Measurements from ENCODE around the gene C7orf33. TPM values are rescaled to one million over a fixed set of nuclear protein-coding genes. Genes with fewer than 3 reads are reported as not detected.

C7orf33 gene
- total RNA-seq, 1 experiment from 2014 or later, result not detected

DNA sequence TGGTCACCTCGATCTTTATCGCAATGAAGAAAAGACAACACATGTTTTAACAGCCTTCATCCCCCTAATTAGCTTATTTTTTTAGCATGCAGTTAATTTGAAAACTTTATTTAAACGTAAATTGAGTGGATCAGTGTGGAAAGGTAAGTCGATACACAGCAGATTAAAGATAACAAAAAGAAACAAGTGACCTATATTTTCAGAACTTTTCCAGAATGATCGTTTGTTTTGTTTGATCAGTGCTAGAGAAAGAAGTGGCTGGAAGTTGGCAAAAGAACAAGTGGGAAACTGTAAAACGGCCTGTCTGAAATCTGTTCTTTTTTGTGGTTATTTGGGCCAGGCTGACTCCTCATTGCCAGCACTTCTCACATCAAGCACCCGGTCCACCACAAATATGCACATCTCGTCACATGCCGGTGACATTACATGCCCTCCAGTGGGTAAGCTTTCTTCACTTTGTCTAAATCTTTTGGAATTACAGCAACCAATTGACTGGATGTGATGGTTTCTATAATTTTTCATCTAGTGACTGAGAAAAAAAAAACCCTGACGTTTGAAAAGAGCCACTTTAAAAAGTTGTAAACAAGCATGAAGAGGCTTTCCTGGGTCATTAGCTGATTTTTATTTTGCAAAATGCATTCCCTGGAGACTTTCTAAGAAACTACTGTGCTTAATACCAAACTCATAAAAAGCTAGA is 33.2 kb downstream of the C7orf33 start:
- TF ChIP-seq TCF7L2 (IDR thresholded peaks at IDR 0.05; ENCODE audit: low read depth, low read length) (no peak), POLR2AphosphoS5 (IDR thresholded peaks at IDR 0.05; ENCODE audit: low read depth, low read length) (no peak), SIN3A (IDR thresholded peaks at IDR 0.05; ENCODE audit: borderline replicate concordance, insufficient read depth, low read depth, low read length) (no peak)
- TF ChIP-seq, protein P1, sequence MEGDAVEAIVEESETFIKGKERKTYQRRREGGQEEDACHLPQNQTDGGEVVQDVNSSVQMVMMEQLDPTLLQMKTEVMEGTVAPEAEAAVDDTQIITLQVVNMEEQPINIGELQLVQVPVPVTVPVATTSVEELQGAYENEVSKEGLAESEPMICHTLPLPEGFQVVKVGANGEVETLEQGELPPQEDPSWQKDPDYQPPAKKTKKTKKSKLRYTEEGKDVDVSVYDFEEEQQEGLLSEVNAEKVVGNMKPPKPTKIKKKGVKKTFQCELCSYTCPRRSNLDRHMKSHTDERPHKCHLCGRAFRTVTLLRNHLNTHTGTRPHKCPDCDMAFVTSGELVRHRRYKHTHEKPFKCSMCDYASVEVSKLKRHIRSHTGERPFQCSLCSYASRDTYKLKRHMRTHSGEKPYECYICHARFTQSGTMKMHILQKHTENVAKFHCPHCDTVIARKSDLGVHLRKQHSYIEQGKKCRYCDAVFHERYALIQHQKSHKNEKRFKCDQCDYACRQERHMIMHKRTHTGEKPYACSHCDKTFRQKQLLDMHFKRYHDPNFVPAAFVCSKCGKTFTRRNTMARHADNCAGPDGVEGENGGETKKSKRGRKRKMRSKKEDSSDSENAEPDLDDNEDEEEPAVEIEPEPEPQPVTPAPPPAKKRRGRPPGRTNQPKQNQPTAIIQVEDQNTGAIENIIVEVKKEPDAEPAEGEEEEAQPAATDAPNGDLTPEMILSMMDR (IDR thresholded peaks at IDR 0.05), result no peak
- TF ChIP-seq, protein P2, sequence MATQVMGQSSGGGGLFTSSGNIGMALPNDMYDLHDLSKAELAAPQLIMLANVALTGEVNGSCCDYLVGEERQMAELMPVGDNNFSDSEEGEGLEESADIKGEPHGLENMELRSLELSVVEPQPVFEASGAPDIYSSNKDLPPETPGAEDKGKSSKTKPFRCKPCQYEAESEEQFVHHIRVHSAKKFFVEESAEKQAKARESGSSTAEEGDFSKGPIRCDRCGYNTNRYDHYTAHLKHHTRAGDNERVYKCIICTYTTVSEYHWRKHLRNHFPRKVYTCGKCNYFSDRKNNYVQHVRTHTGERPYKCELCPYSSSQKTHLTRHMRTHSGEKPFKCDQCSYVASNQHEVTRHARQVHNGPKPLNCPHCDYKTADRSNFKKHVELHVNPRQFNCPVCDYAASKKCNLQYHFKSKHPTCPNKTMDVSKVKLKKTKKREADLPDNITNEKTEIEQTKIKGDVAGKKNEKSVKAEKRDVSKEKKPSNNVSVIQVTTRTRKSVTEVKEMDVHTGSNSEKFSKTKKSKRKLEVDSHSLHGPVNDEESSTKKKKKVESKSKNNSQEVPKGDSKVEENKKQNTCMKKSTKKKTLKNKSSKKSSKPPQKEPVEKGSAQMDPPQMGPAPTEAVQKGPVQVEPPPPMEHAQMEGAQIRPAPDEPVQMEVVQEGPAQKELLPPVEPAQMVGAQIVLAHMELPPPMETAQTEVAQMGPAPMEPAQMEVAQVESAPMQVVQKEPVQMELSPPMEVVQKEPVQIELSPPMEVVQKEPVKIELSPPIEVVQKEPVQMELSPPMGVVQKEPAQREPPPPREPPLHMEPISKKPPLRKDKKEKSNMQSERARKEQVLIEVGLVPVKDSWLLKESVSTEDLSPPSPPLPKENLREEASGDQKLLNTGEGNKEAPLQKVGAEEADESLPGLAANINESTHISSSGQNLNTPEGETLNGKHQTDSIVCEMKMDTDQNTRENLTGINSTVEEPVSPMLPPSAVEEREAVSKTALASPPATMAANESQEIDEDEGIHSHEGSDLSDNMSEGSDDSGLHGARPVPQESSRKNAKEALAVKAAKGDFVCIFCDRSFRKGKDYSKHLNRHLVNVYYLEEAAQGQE (IDR thresholded peaks at IDR 0.05; ENCODE audit: insufficient read depth in 1 of 2, low read depth in 2 of 2, low read length in 1 of 2), result no peak
- Histone ChIP-seq H3K27ac (ENCODE audit: low read length) (no peak overlapping the region), H3K27me3 (ENCODE audit: control insufficient read depth, insufficient read depth, low read length) (no peaks in the 10 kb centered on the region), H3K4me3 (ENCODE audit: low read depth in 2 of 2, low read length in 2 of 2) (no peak overlapping the region), H3K9me3 (ENCODE audit: control insufficient read depth, insufficient read depth, low read depth, low read length) (no peaks in the 10 kb centered on the region), H3K36me3 (ENCODE audit: control insufficient read depth, insufficient read depth, low read length) (no peaks in the 10 kb centered on the region), H3K4me1 (ENCODE audit: control insufficient read depth, insufficient read depth, low read length) (no peaks in the 10 kb centered on the region)
- POLR2A ChIA-PET, result no interaction called here
- no peak for ATAC-seq
- in situ Hi-C loops (cut with HindIII; ENCODE audit: low pct_unique_long_range_greater_than_20kb, low sequenced_read_pairs), result loop anchor here (10.0 kb wide), 1 partner anchor 49 kb away; no protein-coding TSS in a partner anchor
- DNase-seq (ENCODE audit: low read depth, low spot score), result no peak
- no TSS peak for BruUV-seq (replicated peaks)
- intact Hi-C loops (cut with micrococcal nuclease; ENCODE audit: unreplicated experiment), result no loop called here
- CTCF ChIA-PET, result no interaction called here

DNA sequence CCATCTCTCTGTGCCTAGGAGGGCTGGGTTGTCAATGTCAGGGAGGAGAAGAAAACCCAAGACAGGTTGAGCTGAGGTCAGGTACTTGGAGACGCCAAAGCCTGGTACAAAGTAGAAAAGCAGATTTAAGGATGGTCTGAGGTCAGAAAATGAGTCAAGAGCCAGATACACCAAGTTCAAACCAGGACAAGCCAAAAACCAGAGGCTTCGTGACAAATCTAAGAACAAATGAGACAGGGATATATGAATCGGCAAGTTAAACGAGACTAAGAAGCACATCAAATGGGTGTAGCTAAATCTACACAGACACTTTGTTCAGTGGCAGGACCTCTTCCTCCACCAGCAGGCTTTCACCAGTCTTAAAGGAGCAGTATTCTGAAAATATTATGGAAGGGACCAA is 34.2 kb downstream of the C7orf33 start:
- Histone ChIP-seq H3K36me3 (ENCODE audit: control insufficient read depth, insufficient read depth, low read length) (no peaks in the 10 kb centered on the region), H3K27ac (ENCODE audit: low read length) (no peak overlapping the region), H3K4me3 (ENCODE audit: low read depth in 2 of 2, low read length in 2 of 2) (no peak overlapping the region), H3K9me3 (ENCODE audit: control insufficient read depth, insufficient read depth, low read depth, low read length) (no peaks in the 10 kb centered on the region), H3K4me1 (ENCODE audit: control insufficient read depth, insufficient read depth, low read length) (no peaks in the 10 kb centered on the region), H3K27me3 (ENCODE audit: control insufficient read depth, insufficient read depth, low read length) (no peaks in the 10 kb centered on the region)
- ChIA-PET POLR2A (no interaction called here), CTCF (interaction anchor here (0.6 kb wide), 1 partner anchor 79 kb away, joined by 3 read pairs; no protein-coding TSS in a partner anchor)
- DNase-seq (ENCODE audit: low read depth, low spot score) (no peak), ATAC-seq (no peak)
- TF ChIP-seq TCF7L2 (IDR thresholded peaks at IDR 0.05; ENCODE audit: low read depth, low read length), result no peak
- no peak for TF ChIP-seq SIN3A (IDR thresholded peaks at IDR 0.05; ENCODE audit: borderline replicate concordance, insufficient read depth, low read depth, low read length)
- in situ Hi-C loops (cut with HindIII; ENCODE audit: low pct_unique_long_range_greater_than_20kb, low sequenced_read_pairs), result loop anchor here (10.0 kb wide), 1 partner anchor 50 kb away; no protein-coding TSS in a partner anchor
- no TSS peak for BruUV-seq (replicated peaks)
- intact Hi-C loops (cut with micrococcal nuclease; ENCODE audit: unreplicated experiment), result no loop called here

DNA sequence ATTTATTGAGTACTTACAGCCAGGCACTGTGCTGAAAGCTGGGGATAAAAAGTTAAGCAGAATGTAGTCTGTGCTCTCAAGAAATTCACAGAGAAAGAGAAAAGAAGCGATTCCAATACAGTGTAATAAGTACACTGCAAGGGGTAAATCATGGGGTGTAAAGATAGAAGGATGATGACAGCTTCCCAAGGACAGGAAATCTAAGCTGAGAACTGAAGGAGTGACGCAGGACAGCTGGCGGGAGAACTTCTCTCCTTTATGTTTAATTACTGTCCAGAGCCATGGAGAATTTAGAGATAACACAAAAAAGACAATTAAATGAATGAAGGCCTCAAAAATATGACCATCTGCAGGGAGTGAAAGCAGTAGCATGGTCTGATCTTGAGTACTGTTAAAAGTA is 34.8 kb downstream of the C7orf33 start:
- in situ Hi-C loops (cut with HindIII; ENCODE audit: low pct_unique_long_range_greater_than_20kb, low sequenced_read_pairs) (loop anchor here (10.0 kb wide), 1 partner anchor 51 kb away; no protein-coding TSS in a partner anchor), intact Hi-C loops (cut with micrococcal nuclease; ENCODE audit: unreplicated experiment) (no loop called here)
- no peak overlapping the region for H3K4me3 ChIP-seq (ENCODE audit: low read depth in 2 of 2, low read length in 2 of 2)
- DNase-seq (ENCODE audit: low read depth, low spot score) (no peak), ATAC-seq (no peak)
- BruUV-seq (replicated peaks), result no TSS peak
- ChIA-PET POLR2A (no interaction called here), CTCF (no interaction called here)
- no peaks in the 10 kb centered on the region for H3K4me1 ChIP-seq (ENCODE audit: control insufficient read depth, insufficient read depth, low read length)
- H3K36me3 ChIP-seq (ENCODE audit: control insufficient read depth, insufficient read depth, low read length), result no peaks in the 10 kb centered on the region
- no peak overlapping the region for H3K27ac ChIP-seq (ENCODE audit: low read length)
- H3K27me3 ChIP-seq (ENCODE audit: control insufficient read depth, insufficient read depth, low read length), result 0 out of 2 replicates have a peak, but pooled peaks cover under 1% of the 10 kb centered on the region
- H3K9me3 ChIP-seq (ENCODE audit: control insufficient read depth, insufficient read depth, low read depth, low read length), result no peaks in the 10 kb centered on the region
- no peak for TF ChIP-seq POLR2AphosphoS5 (IDR thresholded peaks at IDR 0.05; ENCODE audit: low read depth, low read length)
- TF ChIP-seq, protein P2 (IDR thresholded peaks at IDR 0.05; ENCODE audit: insufficient read depth in 1 of 2, low read depth in 2 of 2, low read length in 1 of 2), result no peak
- TF ChIP-seq, protein P1 (IDR thresholded peaks at IDR 0.05), result no peak
- TF ChIP-seq TCF7L2 (IDR thresholded peaks at IDR 0.05; ENCODE audit: low read depth, low read length), result no peak
- TF ChIP-seq SIN3A (IDR thresholded peaks at IDR 0.05; ENCODE audit: borderline replicate concordance, insufficient read depth, low read depth, low read length), result no peak

Measured in Panc1 (cell line).